Glomerular visceral epithelial cell (primary cell): ENCODE results near the gene CDKL5.

Source experiments
- DNase-seq: peaks from one replicate; pipeline ENCODE4 v3.0.0-alpha.2; 2016; ENCODE audit errors: extremely low spot score

CDKL5 gene

DNA sequence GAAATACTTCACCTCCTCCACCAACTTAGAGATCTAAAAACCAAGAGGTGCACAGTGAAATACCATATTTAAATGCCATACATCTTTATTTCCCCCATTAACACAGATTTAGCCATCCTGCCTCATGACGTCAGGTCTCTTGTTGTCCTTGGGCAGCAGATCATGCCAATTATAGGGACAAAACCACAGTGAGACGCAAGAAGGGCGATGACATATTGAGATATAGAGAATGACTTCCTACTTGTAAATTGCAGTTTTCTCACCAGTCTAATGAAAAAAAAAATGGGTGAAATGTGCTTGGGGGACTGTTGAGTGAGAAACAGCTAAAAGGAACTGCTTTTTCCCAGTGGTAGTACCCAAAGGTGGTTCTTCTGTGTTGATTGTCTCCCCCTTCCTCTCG, 222.2 kb downstream of the CDKL5 start:
- no peak for DNase-seq

DNA sequence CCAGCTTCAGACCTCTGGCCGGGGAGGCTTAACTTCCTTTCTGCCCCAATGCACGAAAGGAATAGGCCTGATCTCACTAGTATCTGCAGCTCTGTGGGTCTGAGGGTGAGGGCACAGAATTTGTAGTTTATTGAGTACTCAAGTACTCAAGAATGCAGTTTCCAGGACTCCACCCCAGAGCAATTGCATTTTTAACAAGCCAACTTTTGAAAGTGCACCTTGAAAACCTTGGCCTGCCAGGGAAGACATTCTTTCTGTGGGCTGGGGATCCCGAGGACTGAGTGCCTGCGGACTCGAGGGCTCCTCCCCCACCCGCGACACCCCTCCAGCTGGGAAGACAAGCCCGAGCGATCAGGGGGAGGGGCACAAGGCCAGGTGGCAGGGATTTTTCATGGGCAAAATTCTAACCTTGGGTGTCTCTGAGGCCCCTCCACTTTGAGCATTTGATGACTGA, 224.1 kb downstream of the CDKL5 start:
- DNase-seq, result no peak

GRCh38 chrX:18650662-18651061, 225.3 kb downstream of the CDKL5 start:
- no peak for DNase-seq

DNA sequence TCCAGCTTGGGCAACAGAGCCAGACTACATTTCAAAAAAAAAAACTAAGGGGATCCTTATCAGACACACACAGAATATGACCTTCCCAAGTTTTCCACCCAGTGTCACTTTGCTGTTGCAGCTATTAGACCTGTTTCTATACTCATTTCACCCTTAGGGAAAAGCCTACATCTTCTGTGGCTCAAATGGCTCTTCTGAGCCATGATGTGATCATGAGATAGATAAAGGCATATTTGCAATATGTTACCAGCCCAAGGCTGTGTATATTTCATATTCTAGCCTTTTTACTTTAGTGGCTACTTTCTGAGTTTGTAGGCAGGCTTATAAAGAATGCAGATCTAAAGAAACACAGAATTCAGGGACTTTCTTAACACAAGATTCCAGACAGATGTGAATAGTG, 227.2 kb downstream of the CDKL5 start:
- DNase-seq, result no peak

DNA sequence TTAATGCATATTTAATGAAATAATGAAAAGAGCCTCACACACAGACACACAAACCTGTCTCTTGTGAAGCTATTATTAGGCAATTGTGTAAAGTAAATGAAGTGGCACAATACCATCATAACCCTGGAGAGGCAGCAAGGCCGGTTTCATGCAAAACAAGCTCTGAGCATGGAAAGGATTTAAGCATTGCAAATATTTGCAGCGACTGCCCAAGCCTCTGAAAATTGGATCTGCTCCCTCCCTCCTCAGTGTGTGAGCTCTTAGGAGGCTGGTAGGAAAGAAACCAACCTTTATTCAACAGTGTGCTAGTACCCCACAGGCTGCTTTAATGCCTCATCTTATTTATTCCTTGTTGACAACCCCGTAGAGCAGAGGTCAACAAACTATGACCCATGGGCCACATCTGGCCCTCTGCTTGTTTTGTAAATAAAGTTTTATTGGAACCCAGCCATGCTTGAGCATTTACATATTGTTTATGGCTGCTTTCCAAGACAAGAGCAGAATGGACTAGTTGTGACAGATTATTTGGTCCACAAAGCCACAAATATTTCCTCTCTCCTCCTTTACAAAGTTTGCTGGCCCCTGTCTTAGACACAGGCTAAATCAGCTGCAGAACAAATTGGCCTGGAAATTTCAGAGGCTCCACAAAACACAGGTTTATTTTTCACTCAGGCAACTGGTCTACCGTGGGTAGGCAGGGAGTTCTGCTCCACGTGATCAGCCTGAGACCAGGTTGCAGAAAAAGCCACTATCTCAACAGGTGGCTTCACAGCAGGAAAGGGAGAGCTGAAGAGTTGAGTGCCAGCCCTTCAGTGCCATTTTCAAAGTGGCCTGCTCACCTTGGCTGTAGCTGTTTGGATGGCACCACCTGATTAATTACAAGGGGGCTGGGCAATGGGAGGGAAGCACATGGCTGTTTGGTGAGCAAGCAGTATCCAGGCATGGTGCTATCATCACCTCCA, 229.7 kb downstream of the CDKL5 start:
- no peak for DNase-seq

DNA sequence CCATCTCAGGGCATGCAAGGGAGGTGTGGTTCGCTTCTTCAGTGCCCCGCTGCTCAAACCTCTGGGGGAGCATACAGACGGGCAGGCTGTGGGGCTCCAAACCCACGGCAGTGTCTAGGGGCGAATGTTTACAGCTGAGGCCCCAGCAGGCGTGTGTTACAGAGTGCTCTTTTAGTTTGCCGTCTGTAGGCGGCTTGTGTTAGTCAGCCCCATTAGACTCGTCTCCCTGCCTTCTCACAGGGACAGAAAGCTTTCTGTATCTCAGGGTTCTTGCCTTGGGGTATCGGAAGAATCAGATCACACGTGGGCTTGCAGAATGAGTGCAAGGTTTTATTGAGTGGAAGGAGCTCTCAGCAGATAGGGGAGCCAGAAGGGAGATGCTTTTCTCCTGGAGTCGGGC, 235.9 kb downstream of the CDKL5 start:
- DNase-seq, result no peak

DNA sequence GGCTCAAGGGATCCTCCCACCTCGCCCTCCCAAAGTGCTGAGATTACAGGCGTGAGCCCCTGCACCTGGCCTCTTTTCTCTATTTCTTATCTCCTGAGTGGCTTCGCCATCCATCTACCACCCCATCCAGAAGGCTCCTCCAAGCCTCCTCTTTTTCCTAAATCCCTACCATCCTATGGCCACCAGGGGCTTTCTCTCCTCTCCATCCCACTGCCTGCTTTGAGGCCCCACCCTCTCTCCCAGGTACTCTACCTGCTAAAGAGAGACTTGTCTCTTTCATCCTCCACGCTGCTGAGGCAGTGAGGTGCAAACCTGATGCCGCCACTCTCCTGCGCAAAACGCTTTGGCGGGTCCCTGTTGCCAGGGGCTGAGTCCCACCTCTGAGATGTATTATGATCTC, 239.5 kb downstream of the CDKL5 start:
- no peak for DNase-seq

DNA sequence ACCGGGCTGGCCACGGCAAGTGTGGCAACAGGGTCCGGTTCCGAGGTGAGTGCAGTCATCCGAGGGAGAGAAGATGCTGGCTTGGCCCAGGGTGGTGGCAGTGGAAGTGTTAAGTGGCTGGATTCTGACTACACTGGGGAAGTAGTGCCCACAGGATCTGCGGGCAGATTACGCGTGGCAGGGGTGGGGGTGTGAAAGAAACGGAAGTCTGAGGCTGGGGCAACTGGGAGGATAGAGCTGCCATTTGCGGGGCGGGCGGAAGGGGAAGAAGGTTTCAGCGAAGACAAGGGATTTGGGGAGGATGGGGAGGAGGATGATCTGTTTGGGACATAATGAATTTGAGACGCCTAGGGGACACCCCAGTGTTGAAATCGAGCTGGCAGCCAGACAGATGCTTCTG, 241.2 kb downstream of the CDKL5 start:
- no peak for DNase-seq

DNA sequence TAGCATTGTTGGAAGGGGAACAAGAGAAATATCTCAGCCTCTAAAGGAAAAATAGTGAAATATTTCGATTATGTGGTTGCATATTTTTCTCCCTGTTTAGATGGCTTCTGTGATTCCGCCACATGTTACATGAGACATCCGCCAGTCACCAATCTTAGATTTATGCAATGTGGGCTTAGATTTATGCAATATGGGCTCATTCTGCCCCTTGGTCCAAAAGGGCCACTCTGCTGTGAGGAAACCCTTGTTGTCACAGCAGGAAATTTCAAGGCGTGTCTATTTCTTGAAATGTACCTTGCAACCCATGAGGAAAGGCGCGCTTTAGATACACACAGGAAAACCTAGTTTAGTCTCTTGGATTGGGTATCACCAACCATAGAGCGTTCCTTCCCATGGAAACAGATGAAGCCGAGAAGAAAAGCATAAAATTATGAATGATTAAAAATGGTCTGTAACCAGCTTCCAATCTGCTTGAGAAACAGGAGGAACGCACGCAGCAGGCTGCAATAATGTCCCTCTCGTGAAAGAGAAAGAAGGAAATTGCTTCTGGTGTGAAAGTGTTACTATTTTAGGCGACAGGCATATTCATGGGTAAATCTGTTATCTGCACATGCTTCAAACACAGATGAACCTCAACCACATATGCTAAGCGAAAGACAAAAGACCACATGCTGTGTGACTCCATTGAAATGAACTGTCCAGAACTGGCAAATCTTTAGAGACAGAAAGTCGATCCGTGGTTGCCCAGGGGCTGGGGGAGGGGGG, 242.8 kb downstream of the CDKL5 start:
- DNase-seq, result no peak

DNA sequence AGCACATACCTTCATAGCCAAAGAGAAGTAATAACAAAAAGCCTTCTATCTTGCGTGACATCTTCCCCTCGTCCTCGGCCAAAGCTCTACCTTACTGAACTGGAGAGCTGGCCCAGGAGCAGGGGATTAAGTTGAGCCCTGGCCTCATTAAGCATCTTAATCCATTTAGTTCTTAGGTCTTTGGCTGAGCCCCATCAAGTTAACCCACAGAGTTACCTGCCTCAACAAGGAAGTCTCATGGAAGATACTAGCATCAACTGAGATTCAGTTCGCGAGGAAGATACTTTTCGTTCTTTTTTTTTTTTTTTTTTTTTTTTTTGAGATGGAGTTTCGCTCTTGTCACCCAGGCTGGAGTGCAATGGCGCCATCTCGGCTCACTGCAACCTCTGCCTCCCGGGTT, 246.6 kb downstream of the CDKL5 start, which contains the start of gene RS1:
Gene RS1, minus strand, starts transcription at position 101 of the 400 bp plus-strand sequence. Its CDS starts 40 bp downstream, at position 61.
- no peak for DNase-seq

- no peak for DNase-seq
These were observed 249.0 kb downstream of the CDKL5 start for GRCh38 chrX:18674417-18674787.

DNA sequence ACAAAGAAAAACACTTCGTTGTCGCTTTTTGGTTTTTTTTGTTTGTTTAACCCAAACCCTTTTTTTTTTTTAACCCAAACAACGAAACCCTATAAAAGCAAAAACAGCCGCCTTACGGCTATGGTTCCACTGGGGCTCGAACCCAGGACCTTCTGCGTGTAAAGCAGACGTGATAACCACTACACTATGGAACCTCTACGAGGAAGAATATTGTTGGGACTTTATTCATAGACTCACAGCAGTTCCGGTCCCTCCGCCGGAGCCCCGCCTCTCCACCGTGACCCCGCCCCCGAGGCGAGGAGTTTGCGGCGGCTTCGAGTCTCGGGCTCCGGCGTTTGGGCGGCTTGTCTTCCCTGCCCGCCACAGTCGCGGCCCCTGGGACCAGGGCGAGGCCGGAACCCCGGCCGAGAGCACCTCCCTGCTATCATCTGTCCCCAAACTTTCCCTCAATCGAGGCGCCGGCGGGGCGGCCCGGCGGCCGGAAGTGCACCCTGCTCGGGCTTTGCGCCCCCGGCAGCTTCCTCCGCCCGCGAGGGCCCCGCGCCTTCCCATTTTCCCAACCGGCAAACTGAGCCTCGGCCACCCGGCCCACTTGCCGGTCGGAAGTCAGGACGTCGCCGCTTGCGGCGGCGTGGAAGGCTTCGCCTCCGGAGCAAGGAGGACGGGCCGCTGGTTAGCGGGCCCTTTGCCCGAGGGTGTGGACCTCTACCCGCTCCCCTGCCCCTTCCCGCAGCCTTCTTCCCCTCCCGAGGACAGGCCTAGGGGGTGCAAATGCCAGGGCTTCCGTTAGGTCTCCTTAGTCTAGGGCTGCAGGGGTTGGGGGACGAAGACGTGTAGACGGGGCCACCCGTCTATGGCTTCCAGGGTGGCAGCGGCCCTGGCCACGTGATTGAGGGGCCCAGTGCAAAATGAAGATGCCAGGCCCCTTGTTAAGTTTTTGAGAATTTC, 249.7 kb downstream of the CDKL5 start:
- DNase-seq, result peak; percentile 81

DNA sequence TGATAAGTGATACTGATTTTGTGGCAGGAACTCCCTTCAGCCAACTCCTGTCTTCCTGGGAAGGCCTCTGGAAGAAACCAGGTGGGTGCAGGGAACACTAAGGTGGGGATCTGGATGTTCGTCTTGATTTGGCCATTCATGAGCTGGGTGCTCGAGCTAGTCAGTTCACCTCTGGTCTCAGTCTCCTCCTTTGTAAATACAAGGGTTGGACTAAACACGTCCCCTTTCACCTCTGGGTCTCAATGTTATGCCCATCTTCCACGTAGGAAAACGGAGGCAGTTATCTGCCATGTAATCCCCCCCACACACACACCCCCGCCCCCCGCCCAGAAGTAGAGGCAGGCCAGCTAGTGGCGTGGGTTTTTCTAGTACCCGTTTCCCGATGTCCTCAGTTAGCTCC, 250.6 kb downstream of the CDKL5 start:
- no peak for DNase-seq

- DNase-seq, result peak; percentile 35
These were observed 251.1 kb downstream of the CDKL5 start for GRCh38 chrX:18676470-18676869.

DNA sequence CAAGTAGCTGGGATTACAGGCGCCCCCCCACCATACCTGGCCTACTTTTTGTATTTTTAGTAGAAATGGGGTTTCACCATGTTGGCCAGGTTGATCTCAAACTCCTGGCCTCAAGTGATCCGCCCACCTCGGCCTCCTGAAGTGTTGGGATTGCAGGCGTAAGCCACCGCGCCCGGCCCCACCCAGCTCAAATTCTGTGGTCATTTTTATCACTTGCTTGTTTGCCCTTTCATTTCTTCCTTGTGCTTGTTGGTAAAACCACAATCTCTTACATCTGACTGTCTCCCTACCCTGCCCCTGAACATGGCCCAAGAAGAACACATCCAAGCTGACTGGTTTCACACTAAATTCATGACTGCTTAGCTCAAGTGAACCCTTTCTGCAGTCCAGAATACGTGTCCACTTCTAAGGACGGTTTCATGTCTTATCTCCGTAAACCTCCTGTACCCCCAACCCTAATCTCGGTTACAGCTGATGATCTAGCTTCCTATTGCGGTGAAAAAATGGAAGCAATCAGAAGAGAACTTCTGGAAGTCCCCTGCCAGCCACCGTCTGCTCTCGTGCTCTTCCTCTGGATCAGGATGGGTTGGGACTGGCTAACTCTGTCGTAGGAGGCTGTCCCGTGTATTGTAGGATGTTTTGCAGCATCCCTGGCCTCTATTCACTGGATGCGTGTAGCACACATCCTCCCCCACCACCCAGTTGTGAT, 251.9 kb downstream of the CDKL5 start:
- DNase-seq, result no peak

DNA sequence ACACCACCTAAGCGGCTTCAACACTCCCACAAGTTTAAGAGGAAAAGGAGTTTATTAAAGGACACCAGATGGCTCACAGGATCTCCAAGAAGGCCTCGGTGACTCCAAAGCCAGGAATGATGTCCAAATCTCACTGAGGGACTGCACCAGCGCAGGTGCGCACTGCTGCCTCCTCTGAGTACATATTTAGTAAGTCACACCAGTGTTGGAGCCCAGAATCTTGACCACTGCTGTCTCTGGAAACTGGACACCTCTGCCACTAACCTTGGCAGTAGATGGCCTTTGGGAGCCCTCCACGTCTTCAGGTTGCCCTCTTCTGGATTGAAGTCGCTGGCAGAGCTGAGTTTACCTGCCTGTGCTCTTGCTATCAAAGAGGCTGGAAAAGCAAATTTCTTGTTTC, 256.6 kb downstream of the CDKL5 start:
- DNase-seq, result no peak

- no peak for DNase-seq
These were observed 257.6 kb downstream of the CDKL5 start for GRCh38 chrX:18682979-18683387.

GRCh38 chrX:18687856-18688495, 262.6 kb downstream of the CDKL5 start:
- no peak for DNase-seq

DNA sequence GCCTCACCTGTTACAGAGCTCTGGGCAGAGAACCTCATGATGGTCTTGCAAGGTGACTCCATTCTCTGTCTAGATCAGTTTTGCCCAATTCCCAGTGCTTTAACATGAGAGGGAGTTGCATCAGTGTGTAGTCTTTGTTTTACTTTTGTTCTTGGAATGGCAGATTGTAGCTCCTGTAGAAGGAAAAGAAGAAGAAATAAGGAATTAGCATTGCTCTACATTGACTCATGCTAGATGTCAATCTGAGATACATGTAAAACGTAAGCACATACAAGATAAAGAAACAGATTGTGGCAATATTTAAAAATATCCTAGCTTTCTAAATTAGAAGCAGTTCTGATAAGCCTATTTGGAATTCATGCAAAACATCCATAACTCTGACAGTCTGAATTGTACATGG, 266.0 kb downstream of the CDKL5 start:
- no peak for DNase-seq

DNA sequence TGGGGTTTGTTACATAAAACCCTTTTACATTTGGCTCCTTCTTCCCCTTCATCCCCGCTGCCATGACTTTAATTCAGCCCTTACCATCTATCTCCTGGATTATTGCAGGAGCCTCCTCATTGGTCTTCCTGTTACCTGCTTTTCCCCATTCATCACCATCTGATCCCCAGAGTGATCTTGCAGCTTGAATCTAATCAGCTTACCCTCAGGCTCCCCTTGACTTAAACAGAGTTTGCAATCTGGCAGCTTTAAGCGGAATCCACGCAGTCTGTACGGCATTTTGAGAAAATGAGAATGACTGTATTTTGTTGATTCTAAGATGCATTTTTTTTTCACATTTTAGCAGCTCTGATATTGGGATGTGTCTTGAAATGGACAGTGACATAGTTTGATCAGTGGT, 267.1 kb downstream of the CDKL5 start:
- no peak for DNase-seq

DNA sequence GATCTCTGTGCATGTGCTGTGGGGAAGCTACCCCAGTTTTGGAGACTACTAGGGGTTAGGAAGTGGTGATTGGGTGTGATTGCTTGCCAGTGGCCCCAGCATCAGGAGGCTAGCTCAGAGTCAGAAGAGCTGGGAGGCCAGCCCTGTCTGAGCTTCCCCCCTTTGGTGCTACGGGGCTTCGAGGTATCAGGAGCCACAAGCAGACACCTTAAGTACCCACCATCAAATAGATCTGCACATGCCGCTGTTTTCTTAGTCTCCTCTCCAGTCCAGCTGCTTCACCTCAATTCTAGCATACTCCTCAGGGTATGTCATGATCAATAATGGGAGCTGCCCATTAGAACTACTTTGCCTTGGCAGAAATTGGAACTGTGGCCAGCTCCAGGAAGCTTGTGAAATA, 271.2 kb downstream of the CDKL5 start:
- no peak for DNase-seq
